Choroid plexus epithelial cell (primary cell): ENCODE data around the gene PRSS50.
"Not testable (repeated sequence)": the region's sequence is repeated elsewhere in the genome, so short reads cannot be mapped to it uniquely, and the experiment has no call there.

Source experiments
- DNase-seq: peaks from one replicate; pipeline ENCODE4 v3.0.0-alpha.2; 2010; ENCODE audit warnings: low read depth
- H3K4me3 ChIP-seq: 2 replicates; pipeline ENCODE4 v1.5.1; 2011; ENCODE audit warnings: low read depth, mild to moderate bottlenecking, control low read depth, low read length, moderate library complexity
- TF ChIP-seq, protein P1 (sequence below): conservative IDR thresholded peaks from 2 replicates; pipeline ENCODE4 v1.5.1; 2011; ENCODE audit warnings: low read depth, mild to moderate bottlenecking, control low read depth, inconsistent platforms, low read length, moderate library complexity

The PRSS50 gene

DNA sequence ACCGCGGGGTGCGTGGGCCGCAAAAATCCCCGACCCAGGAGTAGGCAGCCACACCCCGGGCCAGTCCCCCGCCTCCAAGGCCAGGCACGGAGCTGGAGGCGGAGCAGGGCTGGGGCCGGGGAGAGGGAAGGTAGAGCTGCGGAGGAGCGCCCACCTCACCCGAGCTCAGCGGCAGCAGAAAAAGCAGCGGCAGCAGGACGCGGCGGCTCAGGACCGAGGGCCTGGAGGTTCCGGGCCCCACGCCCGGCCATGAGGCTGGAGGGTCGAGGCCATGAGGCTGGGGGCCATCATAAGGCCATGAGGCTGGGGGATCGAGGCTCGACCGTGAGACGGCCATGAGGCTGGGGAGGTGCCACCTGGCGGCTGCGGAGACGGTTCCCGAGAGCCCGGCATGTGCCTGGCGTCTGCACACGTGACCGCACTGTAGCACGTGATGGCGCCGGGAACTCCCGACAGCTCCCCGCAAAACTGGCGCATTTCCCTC lies 32.9 kb upstream of the PRSS50 start:
- TF ChIP-seq, protein P1, sequence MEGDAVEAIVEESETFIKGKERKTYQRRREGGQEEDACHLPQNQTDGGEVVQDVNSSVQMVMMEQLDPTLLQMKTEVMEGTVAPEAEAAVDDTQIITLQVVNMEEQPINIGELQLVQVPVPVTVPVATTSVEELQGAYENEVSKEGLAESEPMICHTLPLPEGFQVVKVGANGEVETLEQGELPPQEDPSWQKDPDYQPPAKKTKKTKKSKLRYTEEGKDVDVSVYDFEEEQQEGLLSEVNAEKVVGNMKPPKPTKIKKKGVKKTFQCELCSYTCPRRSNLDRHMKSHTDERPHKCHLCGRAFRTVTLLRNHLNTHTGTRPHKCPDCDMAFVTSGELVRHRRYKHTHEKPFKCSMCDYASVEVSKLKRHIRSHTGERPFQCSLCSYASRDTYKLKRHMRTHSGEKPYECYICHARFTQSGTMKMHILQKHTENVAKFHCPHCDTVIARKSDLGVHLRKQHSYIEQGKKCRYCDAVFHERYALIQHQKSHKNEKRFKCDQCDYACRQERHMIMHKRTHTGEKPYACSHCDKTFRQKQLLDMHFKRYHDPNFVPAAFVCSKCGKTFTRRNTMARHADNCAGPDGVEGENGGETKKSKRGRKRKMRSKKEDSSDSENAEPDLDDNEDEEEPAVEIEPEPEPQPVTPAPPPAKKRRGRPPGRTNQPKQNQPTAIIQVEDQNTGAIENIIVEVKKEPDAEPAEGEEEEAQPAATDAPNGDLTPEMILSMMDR, result no peak
- H3K4me3 ChIP-seq, result no peak overlapping the region
- DNase-seq, result no peak

DNA sequence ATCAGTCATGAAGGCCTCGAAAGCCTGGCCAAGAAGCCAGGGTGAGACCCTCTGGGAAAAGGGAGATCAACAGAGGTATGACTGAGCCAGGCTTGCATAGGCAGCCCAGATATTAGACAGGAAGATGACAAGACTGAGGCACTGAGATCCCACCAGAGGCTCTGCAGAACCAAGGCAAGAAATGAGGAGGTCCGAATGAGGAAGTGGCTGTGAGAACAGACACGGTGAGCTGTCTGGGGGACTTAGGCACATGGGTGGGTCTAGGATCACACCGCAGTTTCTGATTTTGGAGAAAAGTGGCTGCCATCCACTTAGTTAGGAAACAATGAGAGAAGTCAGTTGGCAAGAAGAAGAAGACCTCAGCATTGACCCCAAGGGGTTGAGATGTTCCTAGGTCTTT lies 31.5 kb upstream of the PRSS50 start:
- H3K4me3 ChIP-seq, result no peak overlapping the region
- no peak for DNase-seq
- TF ChIP-seq, protein P1, result no peak

DNA sequence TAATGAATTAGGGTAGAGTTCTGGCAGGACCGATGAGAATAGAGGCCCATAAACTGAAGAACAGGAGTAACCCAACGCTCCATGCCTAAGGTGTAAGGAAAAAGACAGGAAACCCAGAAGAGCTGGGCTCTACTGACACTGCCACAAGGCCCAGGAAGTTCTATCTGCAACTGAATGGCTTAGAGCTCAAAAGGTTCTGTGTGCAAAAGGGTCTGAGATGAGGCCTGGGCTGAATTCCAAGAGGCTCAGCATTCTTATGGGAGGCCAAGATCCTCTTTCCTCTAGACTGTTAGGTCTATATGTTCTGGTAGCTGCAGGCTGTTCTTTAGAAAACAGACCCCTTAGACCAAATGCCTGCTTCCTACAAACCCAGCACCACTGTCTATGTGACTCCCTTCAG lies 30.5 kb upstream of the PRSS50 start:
- no peak overlapping the region for H3K4me3 ChIP-seq
- TF ChIP-seq, protein P1, result no peak
- DNase-seq, result peak; percentile 14

DNA sequence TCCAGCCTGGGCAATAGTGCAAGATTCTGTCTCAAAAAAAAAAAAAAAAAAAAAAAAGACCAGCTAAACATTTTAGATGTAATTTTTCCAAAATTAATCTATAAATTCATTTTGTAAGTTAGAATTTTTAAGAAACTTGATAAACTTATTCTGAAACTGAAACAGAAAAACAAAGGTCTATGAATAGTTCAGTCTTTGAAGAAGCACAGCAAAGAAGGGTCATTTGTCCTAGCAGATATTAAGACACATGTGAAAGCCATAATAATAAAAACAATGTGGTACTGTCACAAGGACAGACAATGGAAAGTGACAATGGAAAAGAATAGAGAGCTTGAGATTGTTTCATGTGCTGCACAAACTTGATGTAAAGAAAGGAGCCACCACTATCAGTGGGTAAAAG lies 29.0 kb upstream of the PRSS50 start:
- no peak overlapping the region for H3K4me3 ChIP-seq
- TF ChIP-seq, protein P1, result no peak
- DNase-seq, result no peak

DNA sequence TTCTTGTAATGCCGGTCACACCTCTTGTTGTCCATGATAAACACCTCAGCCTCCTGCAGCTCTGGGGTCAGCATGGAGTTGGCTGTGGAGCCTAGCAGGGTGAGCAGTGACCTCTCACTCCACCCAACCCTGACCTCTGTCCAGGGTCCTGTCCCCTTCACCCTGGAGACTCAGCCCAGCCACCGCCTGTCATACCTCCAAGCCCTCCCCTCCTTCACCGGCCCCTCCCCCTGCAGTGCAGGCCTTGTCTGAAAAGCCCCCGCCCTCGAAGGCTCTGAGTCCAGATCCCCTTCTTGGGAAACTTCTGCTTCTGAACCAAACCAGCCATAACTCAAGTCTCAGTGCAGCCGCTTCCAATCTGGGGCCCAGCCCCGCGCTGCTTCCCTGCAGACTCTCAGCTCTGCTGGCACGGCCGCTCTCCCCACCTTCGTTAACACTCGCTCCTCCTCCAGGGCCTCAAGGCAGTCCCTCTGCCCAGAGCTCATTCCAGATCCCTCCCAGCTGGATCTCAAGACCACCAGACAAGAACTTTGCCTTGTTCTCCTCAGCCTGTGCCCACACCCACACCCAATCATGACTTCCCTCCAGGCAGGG lies 25.4 kb upstream of the PRSS50 start:
- no peak overlapping the region for H3K4me3 ChIP-seq
- no peak for DNase-seq
- TF ChIP-seq, protein P1, result no peak

DNA sequence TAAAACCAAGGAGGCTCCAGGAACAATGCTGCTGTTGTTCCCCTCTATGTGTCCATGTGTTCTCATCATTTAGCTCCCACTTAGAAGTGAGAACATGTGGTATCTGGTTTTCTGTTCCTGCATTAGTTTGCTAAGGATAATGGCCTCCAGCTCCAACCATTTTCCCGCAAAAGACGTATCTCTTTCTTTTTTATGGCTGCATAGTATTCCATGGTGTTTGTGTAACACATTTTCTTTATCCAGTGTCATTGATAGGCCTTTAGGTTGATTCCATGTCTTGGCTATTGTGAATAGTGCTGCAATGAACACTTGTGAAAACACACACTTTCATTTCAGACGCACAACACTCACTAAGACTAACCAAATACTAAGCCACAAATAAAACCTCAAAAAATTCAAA lies 21.9 kb upstream of the PRSS50 start:
- DNase-seq, H3K4me3 ChIP-seq: not testable (repeated sequence)

DNA sequence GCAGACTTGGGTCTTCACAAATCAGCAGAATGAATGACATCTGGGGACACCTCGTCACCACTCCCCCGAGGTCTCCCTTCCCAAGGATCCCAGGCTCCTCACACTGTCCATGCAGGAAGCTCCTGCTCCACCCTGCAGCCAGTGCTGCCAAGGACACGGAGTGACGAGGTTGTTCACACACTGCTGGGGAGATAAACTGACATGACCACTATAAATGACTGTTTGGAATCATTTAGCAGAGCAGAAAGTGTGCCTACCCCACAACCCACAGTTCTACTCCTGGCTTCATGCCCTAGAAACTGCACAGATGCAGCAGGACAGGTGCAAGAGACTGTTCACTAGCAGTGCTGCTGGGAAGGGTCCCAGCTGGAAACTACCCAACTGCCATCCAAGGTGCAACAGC lies 19.7 kb upstream of the PRSS50 start:
- no peak for DNase-seq
- H3K4me3 ChIP-seq, result no peak overlapping the region
- TF ChIP-seq, protein P1, result no peak
